ENCODE data around the gene CCL25. TPM values are rescaled to one million over a fixed set of nuclear protein-coding genes. Genes with fewer than 3 reads are reported as not detected.

The CCL25 gene
- total RNA-seq, 2 donors from 2014 or later, result 0.60 TPM; not detected in 1

Other genes with a start within 250 kb of the CCL25 start
- 10 to 100 TPM in 1 of 2 donors, 1 to 10 TPM in 1; 7.8 to 10.4 TPM for gene EVI5L, start 222.5 kb upstream of the CCL25 start, total RNA-seq
- under 1 TPM; 0.63 to 0.96 TPM for gene PRR36, start 178.4 kb upstream of the CCL25 start, total RNA-seq
- gene LRRC8E, start 164.2 kb upstream of the CCL25 start, total RNA-seq, result not detected
- gene MAP2K7, start 148.9 kb upstream of the CCL25 start, total RNA-seq, result 10 to 100 TPM; 40.2 to 40.3 TPM
- 1 to 10 TPM; 7.4 to 9.7 TPM for gene TGFBR3L, start 137.9 kb upstream of the CCL25 start, total RNA-seq
- gene SNAPC2, start 132.4 kb upstream of the CCL25 start, total RNA-seq, result 10 to 100 TPM; 23.7 to 25.5 TPM
- under 1 TPM; 0.50 to 0.63 TPM for gene CTXN1, start 126.6 kb upstream of the CCL25 start, total RNA-seq
- gene TIMM44, start 109.1 kb upstream of the CCL25 start, total RNA-seq, result 100 to 1,000 TPM in 1 of 2 donors, 10 to 100 TPM in 1; 91.2 to 112 TPM
- gene ELAVL1, start 47.1 kb upstream of the CCL25 start, total RNA-seq, result 100 to 1,000 TPM in 1 of 2 donors, 10 to 100 TPM in 1; 90.5 to 115 TPM
- not detected for gene FBN3, start 96.8 kb downstream of the CCL25 start, total RNA-seq
- gene CERS4, start 156.6 kb downstream of the CCL25 start, total RNA-seq, result 10 to 100 TPM; 23.2 to 29.5 TPM